Stimulated activated CD8-positive, alpha-beta memory T cell treated with anti-CD3 and anti-CD28 coated beads, Interleukin-7, amount 100 ng/mL, for 4 hours (primary cell): Measurements from ENCODE around the gene MAN1C1.

Experiments used
- DNase-seq, 2 donors: peaks; one replicate each; pipeline ENCODE4 v3.0.0-alpha.2; 2020; ENCODE audit warnings: low read depth in 2 of 2

The MAN1C1 gene

GRCh38 chr1:25803368-25803767 is 186.8 kb downstream of the MAN1C1 start:
- DNase-seq, result no peak

- no peak for DNase-seq
Measured at GRCh38 chr1:25804244-25804963, 187.8 kb downstream of the MAN1C1 start.

GRCh38 chr1:25804964-25805862 is 188.6 kb downstream of the MAN1C1 start:
- DNase-seq, result no peak

- no peak for DNase-seq
Measured at GRCh38 chr1:25805863-25806225, 189.3 kb downstream of the MAN1C1 start.

- DNase-seq, result no peak
Measured at GRCh38 chr1:25806418-25806817, 189.8 kb downstream of the MAN1C1 start.

- no peak for DNase-seq
Measured at GRCh38 chr1:25807480-25808390, 191.1 kb downstream of the MAN1C1 start.

GRCh38 chr1:25808481-25809244 is 192.1 kb downstream of the MAN1C1 start:
- DNase-seq, result no peak

- DNase-seq, result no peak
Measured at GRCh38 chr1:25809283-25809926, 192.8 kb downstream of the MAN1C1 start.

GRCh38 chr1:25809929-25810328 is 193.3 kb downstream of the MAN1C1 start:
- no peak for DNase-seq

- peak; percentile 61 to 62 for DNase-seq
Measured at GRCh38 chr1:25810341-25811299, 194.0 kb downstream of the MAN1C1 start.

GRCh38 chr1:25811384-25812082 is 194.9 kb downstream of the MAN1C1 start:
- DNase-seq, result no peak

- DNase-seq, result no peak
Measured at GRCh38 chr1:25813071-25813733, 196.6 kb downstream of the MAN1C1 start.

- DNase-seq, result no peak
Measured at GRCh38 chr1:25813734-25814471, 197.3 kb downstream of the MAN1C1 start.

- no peak for DNase-seq
Measured at GRCh38 chr1:25814549-25815087, 198.0 kb downstream of the MAN1C1 start.

- DNase-seq, result no peak
Measured at GRCh38 chr1:25815208-25816111, 198.9 kb downstream of the MAN1C1 start.

- no peak for DNase-seq
Measured at GRCh38 chr1:25816112-25816718, 199.6 kb downstream of the MAN1C1 start.
